PC-9 (cell line): ENCODE measurements around the gene GLT1D1. TPM values are rescaled to one million over a fixed set of nuclear protein-coding genes. Genes with fewer than 3 reads are reported as not detected.

Experiments used
- BruUV-seq: library from RNA; stranded (reverse); fragments of 400-500 nt; replicated peaks from 2 replicates; lab custom pipeline; 2021; lab: Mats Ljungman, UMichigan
- CTCF ChIA-PET: fragments of 300-600 bp; sonication (Branson Sonifier 250); formaldehyde crosslinking; loops from one replicate; lab custom pipeline; 2022; ENCODE audit warnings: antibody characterized with exemption; lab: Charles Lee
- POLR2A ChIA-PET: fragments of 300-600 bp; sonication (Branson Sonifier 250); formaldehyde crosslinking; loops from one replicate; lab custom pipeline; 2022; ENCODE audit warnings: antibody characterized with exemption; ENCODE audit not compliant: unreplicated experiment; lab: Charles Lee
- DNase-seq, 2 experiments: peaks; one replicate each; pipeline versions ENCODE4 v3.0.0 to v3.0.0-alpha.2; 2015 to 2022; ENCODE audit warnings: mixed read lengths in 1 of 2
- H2AFZ ChIP-seq: fragments of 200-600 bp; sonication (generic); 2 replicates; pipeline ENCODE4 v1.8.1; 2017; ENCODE audit warnings: antibody characterized with exemption
- H3F3A ChIP-seq: fragments of 200-600 bp; sonication (generic); 2 replicates; pipeline ENCODE4 v1.8.1; 2017; ENCODE audit warnings: antibody characterized with exemption, mild to moderate bottlenecking, low read depth; ENCODE audit not compliant: insufficient read depth
- H3K27ac ChIP-seq: fragments of 200-600 bp; sonication (generic); 2 replicates; pipeline ENCODE4 v1.6.1; 2016; ENCODE audit warnings: mixed run types
- H3K27me3 ChIP-seq: fragments of 200-600 bp; sonication (generic); 2 replicates; pipeline ENCODE4 v1.6.1; 2016; ENCODE audit warnings: low read depth, mixed run types; ENCODE audit not compliant: insufficient read depth
- H3K36me3 ChIP-seq: fragments of 200-600 bp; sonication (generic); 2 replicates; pipeline ENCODE4 v1.6.1; 2016; ENCODE audit warnings: low read depth, mixed run types
- H3K4me1 ChIP-seq: fragments of 200-600 bp; sonication (generic); replicated peaks from 2 replicates; pipeline ENCODE4 v1.6.1; 2016; ENCODE audit warnings: mixed run types; ENCODE audit not compliant: insufficient read depth
- H3K4me2 ChIP-seq: fragments of 200-600 bp; sonication (generic); 2 replicates; pipeline ENCODE4 v1.6.1; 2017; ENCODE audit warnings: mixed run types
- H3K4me3 ChIP-seq: fragments of 200-600 bp; sonication (generic); 2 replicates; pipeline ENCODE4 v1.6.1; 2016; ENCODE audit warnings: mixed run types
- H3K79me2 ChIP-seq: fragments of 200-600 bp; sonication (generic); 2 replicates; pipeline ENCODE4 v1.6.1; 2017; ENCODE audit warnings: low read depth, mixed run types
- H3K9me2 ChIP-seq: fragments of 200-600 bp; sonication (generic); 2 replicates; pipeline ENCODE4 v1.8.1; 2017; ENCODE audit warnings: mild to moderate bottlenecking; ENCODE audit not compliant: insufficient read depth
- H3K9me3 ChIP-seq: fragments of 200-600 bp; sonication (generic); 2 replicates; pipeline ENCODE4 v1.8.1; 2016; ENCODE audit warnings: low read depth; ENCODE audit not compliant: insufficient read depth
- H4K20me1 ChIP-seq: fragments of 200-600 bp; sonication (generic); 2 replicates; pipeline ENCODE4 v1.8.1; 2017; ENCODE audit not compliant: insufficient read depth
- EZH2 ChIP-seq: fragments of 200-600 bp; sonication (generic); IDR thresholded peaks from 2 replicates; pipeline ENCODE4 v1.8.0; 2017; ENCODE audit warnings: antibody characterized with exemption, low read depth
- intact Hi-C: fragments of 100-400 bp; cut with micrococcal nuclease; formaldehyde crosslinking; loops from one replicate; pipeline ENCODE4 v1.10.0; 2022; ENCODE audit not compliant: unreplicated experiment
- total RNA-seq: library from RNA; stranded (reverse); gene quantifications from 2 replicates; pipeline ENCODE4 v1.2.3, GENCODE V29; 2021
- TF ChIP-seq, protein P1 (sequence below): fragments of 200-600 bp; sonication (generic); conservative IDR thresholded peaks from 2 replicates; pipeline ENCODE4 v1.6.1; 2017; ENCODE audit warnings: mixed run types, antibody characterized with exemption, mild to moderate bottlenecking, moderate library complexity

Gene GLT1D1
- total RNA-seq, 1 experiment from 2014 or later: not detected

DNA sequence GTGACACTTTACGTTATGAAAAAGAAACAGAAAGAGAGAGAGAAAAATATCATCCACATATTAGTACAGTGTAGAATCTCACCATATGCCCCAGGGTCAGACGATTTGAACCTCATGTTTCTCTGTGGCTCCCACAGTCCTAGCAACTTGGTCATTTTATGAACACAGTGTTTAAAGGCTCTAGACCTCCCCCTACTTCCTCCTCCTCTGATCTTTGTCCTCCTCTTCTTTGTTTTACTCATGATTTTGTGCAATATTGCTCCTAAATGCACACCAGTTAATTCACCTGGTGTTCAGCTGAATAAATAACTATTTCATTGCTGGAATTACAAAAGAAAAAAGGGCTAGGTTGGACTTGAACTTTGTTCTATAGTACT, 18.2 kb downstream of the GLT1D1 start:
- H4K20me1 ChIP-seq: no peaks in the 10 kb centered on the region
- no peaks in the 10 kb centered on the region for H3K36me3 ChIP-seq
- DNase-seq: no peak
- H3K9me3 ChIP-seq: no peaks in the 10 kb centered on the region
- H3K79me2 ChIP-seq: no peaks in the 10 kb centered on the region
- no peaks in the 10 kb centered on the region for H3F3A ChIP-seq
- POLR2A ChIA-PET: no interaction called here
- CTCF ChIA-PET: no interaction called here
- no peak overlapping the region for H3K4me2 ChIP-seq
- no peak overlapping the region for H3K27ac ChIP-seq
- no peak for TF ChIP-seq EZH2
- TF ChIP-seq, protein P1, sequence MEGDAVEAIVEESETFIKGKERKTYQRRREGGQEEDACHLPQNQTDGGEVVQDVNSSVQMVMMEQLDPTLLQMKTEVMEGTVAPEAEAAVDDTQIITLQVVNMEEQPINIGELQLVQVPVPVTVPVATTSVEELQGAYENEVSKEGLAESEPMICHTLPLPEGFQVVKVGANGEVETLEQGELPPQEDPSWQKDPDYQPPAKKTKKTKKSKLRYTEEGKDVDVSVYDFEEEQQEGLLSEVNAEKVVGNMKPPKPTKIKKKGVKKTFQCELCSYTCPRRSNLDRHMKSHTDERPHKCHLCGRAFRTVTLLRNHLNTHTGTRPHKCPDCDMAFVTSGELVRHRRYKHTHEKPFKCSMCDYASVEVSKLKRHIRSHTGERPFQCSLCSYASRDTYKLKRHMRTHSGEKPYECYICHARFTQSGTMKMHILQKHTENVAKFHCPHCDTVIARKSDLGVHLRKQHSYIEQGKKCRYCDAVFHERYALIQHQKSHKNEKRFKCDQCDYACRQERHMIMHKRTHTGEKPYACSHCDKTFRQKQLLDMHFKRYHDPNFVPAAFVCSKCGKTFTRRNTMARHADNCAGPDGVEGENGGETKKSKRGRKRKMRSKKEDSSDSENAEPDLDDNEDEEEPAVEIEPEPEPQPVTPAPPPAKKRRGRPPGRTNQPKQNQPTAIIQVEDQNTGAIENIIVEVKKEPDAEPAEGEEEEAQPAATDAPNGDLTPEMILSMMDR: no peak
- H3K4me1 ChIP-seq: no peaks in the 10 kb centered on the region
- H2AFZ ChIP-seq: no peak overlapping the region
- no peak overlapping the region for H3K4me3 ChIP-seq
- no peaks in the 10 kb centered on the region for H3K9me2 ChIP-seq
- no TSS peak for BruUV-seq
- H3K27me3 ChIP-seq: peaks cover 48% of the 10 kb centered on the region
- intact Hi-C loops: no loop called here

DNA sequence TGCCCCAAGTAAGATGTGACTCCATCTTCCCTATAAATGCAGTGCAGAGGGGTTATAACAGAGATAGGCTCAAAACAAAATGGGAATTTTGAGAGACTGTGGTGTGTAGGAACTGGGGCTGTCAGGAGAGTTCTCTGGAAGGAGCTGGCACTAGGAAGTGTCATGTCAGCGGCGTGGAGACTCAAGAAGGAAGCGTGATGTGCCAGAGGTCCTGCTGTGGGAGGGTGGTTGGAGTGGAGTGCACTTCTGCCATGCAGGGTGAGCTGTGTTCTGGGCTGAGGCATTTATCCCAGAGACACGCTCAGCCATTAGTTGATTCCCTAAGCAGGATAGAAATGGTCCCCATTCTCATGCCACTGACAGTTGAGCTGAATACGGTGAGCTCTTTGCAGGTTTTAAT, 19.0 kb downstream of the GLT1D1 start:
- DNase-seq: no peak
- H3K4me3 ChIP-seq: no peak overlapping the region
- intact Hi-C loops: no loop called here
- no peaks in the 10 kb centered on the region for H3K9me3 ChIP-seq
- H2AFZ ChIP-seq: no peak overlapping the region
- H3K4me1 ChIP-seq: no peaks in the 10 kb centered on the region
- ChIA-PET POLR2A (interaction anchor here (0.7 kb wide), 1 partner anchor 886 kb away, joined by 3 read pairs; no protein-coding TSS in a partner anchor), CTCF (no interaction called here)
- H4K20me1 ChIP-seq: no peaks in the 10 kb centered on the region
- H3K9me2 ChIP-seq: no peaks in the 10 kb centered on the region
- no peaks in the 10 kb centered on the region for H3K79me2 ChIP-seq
- peaks cover 40% of the 10 kb centered on the region for H3K27me3 ChIP-seq
- no peak overlapping the region for H3K4me2 ChIP-seq
- no peak overlapping the region for H3K27ac ChIP-seq
- BruUV-seq: no TSS peak
- H3K36me3 ChIP-seq: no peaks in the 10 kb centered on the region
- TF ChIP-seq EZH2: no peak
- TF ChIP-seq, protein P1: no peak
- no peaks in the 10 kb centered on the region for H3F3A ChIP-seq

DNA sequence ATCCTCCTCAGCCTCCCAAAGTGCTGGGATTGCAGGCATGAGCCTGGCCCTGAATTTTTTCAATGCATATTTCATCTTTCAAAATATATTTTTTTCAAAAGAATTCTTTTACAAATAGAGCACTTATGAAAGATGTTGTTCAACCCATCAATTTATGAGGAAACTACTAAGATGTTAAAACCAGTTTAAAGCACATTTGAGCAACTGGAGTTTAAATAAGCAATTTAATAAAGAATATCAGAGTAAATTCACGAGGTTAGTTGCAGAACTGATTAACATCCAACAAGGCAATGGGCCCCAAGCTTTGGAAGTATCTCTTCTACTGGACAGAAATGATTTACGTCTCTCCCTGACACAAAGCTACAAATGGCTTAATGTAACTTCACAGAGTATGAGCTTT, 23.3 kb downstream of the GLT1D1 start:
- no peaks in the 10 kb centered on the region for H3K9me3 ChIP-seq

More for the DNA sequence above, 23.3 kb downstream of the GLT1D1 start:
- Histone ChIP-seq H3K79me2 (no peaks in the 10 kb centered on the region), H4K20me1 (no peaks in the 10 kb centered on the region), H3K27me3 (peaks cover 19% of the 10 kb centered on the region), H3K4me3 (no peak overlapping the region), H3K4me1 (no peaks in the 10 kb centered on the region), H3K4me2 (no peak overlapping the region), H3F3A (no peaks in the 10 kb centered on the region), H3K27ac (no peak overlapping the region), H3K9me2 (no peaks in the 10 kb centered on the region), H2AFZ (no peak overlapping the region), H3K36me3 (no peaks in the 10 kb centered on the region)
- BruUV-seq: no TSS peak
- no peak for DNase-seq
- ChIA-PET CTCF (no interaction called here), POLR2A (no interaction called here)
- intact Hi-C loops: no loop called here
- no peak for TF ChIP-seq EZH2
- TF ChIP-seq, protein P1: no peak
